H7 (cell line): Measurements from ENCODE around the gene SGMS1. TPM values are rescaled to one million over a fixed set of nuclear protein-coding genes. Genes with fewer than 3 reads are reported as not detected.
A peak's percentile ranks its signal among the peaks of the same experiment; 100 is the strongest.
"Not testable (repeated sequence)": the region's sequence is repeated elsewhere in the genome, so short reads cannot be mapped to it uniquely, and the experiment has no call there.

ENCODE experiments used
- DNase-seq: peaks from one replicate; pipeline ENCODE4 v3.0.0; 2012
- H3K27me3 ChIP-seq: 2 replicates; pipeline ENCODE4 v1.6.0; 2011; ENCODE audit warnings: mild to moderate bottlenecking, low read length; ENCODE audit not compliant: control insufficient read depth, insufficient read depth
- H3K36me3 ChIP-seq: replicated peaks from 2 replicates; pipeline ENCODE4 v1.5.1; 2011; ENCODE audit warnings: low read length; ENCODE audit not compliant: control insufficient read depth, insufficient read depth
- H3K4me3 ChIP-seq: 2 replicates; pipeline ENCODE4 v1.5.1; 2011; ENCODE audit warnings: low read depth, mild to moderate bottlenecking, control low read depth, low read length, moderate library complexity; ENCODE audit not compliant: insufficient read depth
- total RNA-seq: library from RNA; depleted of rRNA; stranded (reverse); fragments of >200 nt; shearing (Covaris generic); gene quantifications from 2 replicates; pipeline ENCODE4 v1.2.3, GENCODE V29; 2014

The SGMS1 gene
- total RNA-seq, 1 experiment from 2014 or later, result 19.4 TPM

GRCh38 chr10:50286996-50287803, 336.6 kb downstream of the SGMS1 start:
- no peak for DNase-seq
- Histone ChIP-seq H3K4me3 (no peak overlapping the region), H3K27me3 (no peaks in the 10 kb centered on the region), H3K36me3 (no peaks in the 10 kb centered on the region)

- Histone ChIP-seq H3K4me3 (no peak overlapping the region), H3K27me3 (no peaks in the 10 kb centered on the region), H3K36me3 (no peaks in the 10 kb centered on the region)
- no peak for DNase-seq
Observed at GRCh38 chr10:50286517-50286916, 337.2 kb downstream of the SGMS1 start.

GRCh38 chr10:50281967-50282522, 341.7 kb downstream of the SGMS1 start:
- Histone ChIP-seq H3K36me3 (no peaks in the 10 kb centered on the region), H3K4me3 (no peak overlapping the region), H3K27me3 (no peaks in the 10 kb centered on the region)
- no peak for DNase-seq

GRCh38 chr10:50281210-50281966, 342.4 kb downstream of the SGMS1 start:
- no peak overlapping the region for H3K4me3 ChIP-seq
- H3K27me3 ChIP-seq, result no peaks in the 10 kb centered on the region
- no peak for DNase-seq
- H3K36me3 ChIP-seq, result no peaks in the 10 kb centered on the region

GRCh38 chr10:50280049-50280841, 343.5 kb downstream of the SGMS1 start:
- H3K27me3 ChIP-seq, result no peaks in the 10 kb centered on the region
- no peak for DNase-seq
- H3K4me3 ChIP-seq, result no peak overlapping the region
- no peaks in the 10 kb centered on the region for H3K36me3 ChIP-seq

- H3K27me3 ChIP-seq, result no peaks in the 10 kb centered on the region
- H3K36me3 ChIP-seq, result no peaks in the 10 kb centered on the region
- H3K4me3 ChIP-seq, result no peak overlapping the region
- peak; percentile 6 for DNase-seq
Observed at GRCh38 chr10:50279489-50279888, 344.3 kb downstream of the SGMS1 start.

- Histone ChIP-seq H3K4me3 (no peak overlapping the region), H3K27me3 (no peaks in the 10 kb centered on the region; the same call in 1 of the 2 replicates), H3K36me3 (no peaks in the 10 kb centered on the region)
- DNase-seq, result peak; percentile 20
Observed at GRCh38 chr10:50275650-50276235, 348.0 kb downstream of the SGMS1 start.

GRCh38 chr10:50272531-50272930, 351.2 kb downstream of the SGMS1 start:
- H3K36me3 ChIP-seq, result no peaks in the 10 kb centered on the region
- no peak overlapping the region for H3K4me3 ChIP-seq
- no peak for DNase-seq
- H3K27me3 ChIP-seq, result no peaks in the 10 kb centered on the region; the same call in 1 of the 2 replicates

GRCh38 chr10:50271564-50272250, 352.0 kb downstream of the SGMS1 start:
- Histone ChIP-seq H3K4me3 (no peak overlapping the region), H3K36me3 (no peaks in the 10 kb centered on the region), H3K27me3 (no peaks in the 10 kb centered on the region; the same call in 1 of the 2 replicates)
- DNase-seq, result peak; percentile 6

GRCh38 chr10:50267877-50268276, 355.9 kb downstream of the SGMS1 start:
- not testable (repeated sequence) for H3K4me3 ChIP-seq, DNase-seq, H3K36me3 ChIP-seq, H3K27me3 ChIP-seq

- not testable (repeated sequence) for DNase-seq
Observed at GRCh38 chr10:50262625-50263024, 361.1 kb downstream of the SGMS1 start.

GRCh38 chr10:50260791-50261281, 362.9 kb downstream of the SGMS1 start:
- Histone ChIP-seq H3K4me3 (no peak overlapping the region), H3K27me3 (no peaks in the 10 kb centered on the region), H3K36me3 (no peaks in the 10 kb centered on the region)
- no peak for DNase-seq

More at GRCh38 chr10:50262625-50263024, 361.1 kb downstream of the SGMS1 start:
- not testable (repeated sequence) for H3K27me3 ChIP-seq, H3K36me3 ChIP-seq, H3K4me3 ChIP-seq
